ENCODE results near the gene GSK3A. TPM values are rescaled to one million over a fixed set of nuclear protein-coding genes. Genes with fewer than 3 reads are reported as not detected.

Gene GSK3A
- total RNA-seq, 1 experiment from 2014 or later = 70.1 TPM

GRCh38 chr19:42242069-42242511 is 312 bp downstream of the GSK3A start:
- H3K27ac ChIP-seq (ENCODE audit: low read depth, low read length, poor library complexity, severe bottlenecking) = peak overlapping the region; percentile 82
- TF ChIP-seq EZH2 (IDR thresholded peaks at IDR 0.05; ENCODE audit: borderline replicate concordance, low read depth, low read length, poor library complexity, severe bottlenecking) (no peak), CTCF (conservative IDR thresholded peaks at IDR 0.05; ENCODE audit: low read depth, low read length) (no peak)
- intact Hi-C loops (cut with micrococcal nuclease; ENCODE audit: unreplicated experiment) = no loop called here
- BruUV-seq (replicated peaks) = no TSS peak
- no peaks in the 10 kb centered on the region for H3K9me3 ChIP-seq (ENCODE audit: low read depth, low read length, poor library complexity, severe bottlenecking)
- H3K36me3 ChIP-seq (ENCODE audit: insufficient read depth, low read length, poor library complexity, severe bottlenecking) = peaks cover 9% of the 10 kb centered on the region
- H3K4me3 ChIP-seq (ENCODE audit: low read depth, low read length, poor library complexity, severe bottlenecking) = peak overlapping the region; percentile 72
- POLR2A ChIA-PET (ENCODE audit: low non-redundant PET) = interaction anchor here (0.6 to 0.9 kb wide), 2 partner anchors 9 to 69 kb away, joined by 3 to 4 read pairs; no protein-coding TSS in a partner anchor
- DNase-seq (ENCODE audit: low spot score) = no peak
- CTCF ChIA-PET = no interaction called here
- H3K4me1 ChIP-seq (ENCODE audit: insufficient read depth, low read length, poor library complexity, severe bottlenecking) = peaks cover 22% of the 10 kb centered on the region
- H3K27me3 ChIP-seq (replicated peaks; ENCODE audit: insufficient read depth, low read depth, low read length, poor library complexity) = no peaks in the 10 kb centered on the region

DNA sequence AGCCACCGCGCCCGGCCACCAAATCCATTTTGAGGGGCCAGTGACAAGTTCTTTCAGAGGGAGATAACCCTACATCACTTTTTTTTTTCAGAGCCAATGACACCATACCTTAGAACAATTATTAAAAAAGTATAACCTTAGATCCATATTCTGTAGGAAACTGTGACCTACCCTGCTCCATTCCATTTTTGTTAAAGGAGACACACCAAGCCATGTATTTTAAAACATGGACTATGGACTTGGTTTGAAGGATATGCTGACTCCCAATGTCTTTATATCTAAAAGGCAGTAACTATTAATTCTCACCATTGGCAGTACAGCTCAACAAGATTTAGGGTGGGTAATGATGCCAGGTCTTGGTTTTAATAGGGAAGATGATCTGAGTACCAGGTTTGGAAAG is 1.1 kb downstream of the GSK3A start:
- Histone ChIP-seq H3K4me1 (ENCODE audit: insufficient read depth, low read length, poor library complexity, severe bottlenecking) (peaks cover 14% of the 10 kb centered on the region), H3K4me3 (ENCODE audit: low read depth, low read length, poor library complexity, severe bottlenecking) (peak overlapping the region; percentile 72), H3K36me3 (ENCODE audit: insufficient read depth, low read length, poor library complexity, severe bottlenecking) (peaks cover 16% of the 10 kb centered on the region), H3K27ac (ENCODE audit: low read depth, low read length, poor library complexity, severe bottlenecking) (peak overlapping the region; percentile 82), H3K9me3 (ENCODE audit: low read depth, low read length, poor library complexity, severe bottlenecking) (no peaks in the 10 kb centered on the region), H3K27me3 (replicated peaks; ENCODE audit: insufficient read depth, low read depth, low read length, poor library complexity) (no peaks in the 10 kb centered on the region)
- TF ChIP-seq EZH2 (IDR thresholded peaks at IDR 0.05; ENCODE audit: borderline replicate concordance, low read depth, low read length, poor library complexity, severe bottlenecking) (no peak), CTCF (conservative IDR thresholded peaks at IDR 0.05; ENCODE audit: low read depth, low read length) (no peak)
- ChIA-PET POLR2A (ENCODE audit: low non-redundant PET) (no interaction called here), CTCF (no interaction called here)
- BruUV-seq (replicated peaks) = no TSS peak
- DNase-seq (ENCODE audit: low spot score) = no peak
- intact Hi-C loops (cut with micrococcal nuclease; ENCODE audit: unreplicated experiment) = no loop called here

DNA sequence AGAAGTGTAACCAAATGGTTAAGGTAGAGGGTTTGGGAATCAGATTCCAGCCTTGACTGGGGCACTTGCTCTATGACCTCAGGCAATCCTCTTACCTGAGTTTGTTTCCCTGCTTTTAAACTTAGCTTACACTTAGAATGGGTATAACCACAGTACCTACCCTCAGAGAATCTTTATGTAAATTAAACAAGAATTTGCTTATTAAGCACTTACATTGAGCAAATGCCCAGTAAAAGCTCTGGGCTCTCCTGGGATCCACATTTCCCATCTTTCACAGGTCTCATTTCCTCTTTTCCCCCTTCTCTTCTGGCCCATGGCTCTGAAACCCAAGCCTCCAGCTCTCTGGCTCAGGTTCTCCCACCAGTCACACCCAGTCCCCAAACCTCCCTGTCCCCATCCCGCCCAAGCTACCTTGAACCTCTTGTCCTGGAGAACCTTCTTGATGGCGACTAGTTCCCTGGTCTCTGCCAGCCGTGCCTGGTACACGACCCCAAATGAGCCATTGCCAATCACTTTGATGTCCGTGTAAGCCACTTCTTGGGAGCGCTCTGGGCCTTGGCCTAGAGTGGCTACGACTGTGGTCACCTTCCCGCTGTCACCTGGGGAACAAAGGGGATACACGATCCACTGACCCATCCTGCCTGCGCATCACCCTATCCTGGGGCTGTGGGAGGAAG is 2.7 kb downstream of the GSK3A start:
- no peaks in the 10 kb centered on the region for H3K9me3 ChIP-seq (ENCODE audit: low read depth, low read length, poor library complexity, severe bottlenecking)
- peak overlapping the region; percentile 38 for H3K27ac ChIP-seq (ENCODE audit: low read depth, low read length, poor library complexity, severe bottlenecking)
- H3K27me3 ChIP-seq (replicated peaks; ENCODE audit: insufficient read depth, low read depth, low read length, poor library complexity) = no peaks in the 10 kb centered on the region
- H3K36me3 ChIP-seq (ENCODE audit: insufficient read depth, low read length, poor library complexity, severe bottlenecking) = peaks cover 31% of the 10 kb centered on the region
- intact Hi-C loops (cut with micrococcal nuclease; ENCODE audit: unreplicated experiment) = no loop called here
- POLR2A ChIA-PET (ENCODE audit: low non-redundant PET) = no interaction called here
- DNase-seq (ENCODE audit: low spot score) = no peak
- peaks cover 13% of the 10 kb centered on the region for H3K4me1 ChIP-seq (ENCODE audit: insufficient read depth, low read length, poor library complexity, severe bottlenecking)
- no peak overlapping the region for H3K4me3 ChIP-seq (ENCODE audit: low read depth, low read length, poor library complexity, severe bottlenecking)
- TF ChIP-seq EZH2 (IDR thresholded peaks at IDR 0.05; ENCODE audit: borderline replicate concordance, low read depth, low read length, poor library complexity, severe bottlenecking) = no peak
- no peak for TF ChIP-seq CTCF (conservative IDR thresholded peaks at IDR 0.05; ENCODE audit: low read depth, low read length)
- BruUV-seq (replicated peaks) = no TSS peak
- CTCF ChIA-PET = no interaction called here
